ENCODE data around the gene CHST15. TPM values are rescaled to one million over a fixed set of nuclear protein-coding genes. Genes with fewer than 3 reads are reported as not detected.

Gene CHST15
- total RNA-seq, 1 donor from 2014 or later, result 4.5 TPM

- no peak for DNase-seq
- Histone ChIP-seq H3K27ac (replicated peaks) (no peak overlapping the region), H3K9me3 (replicated peaks) (no peaks in the 10 kb centered on the region), H3K4me1 (peaks cover 35% of the 10 kb centered on the region), H3K27me3 (ENCODE audit: low read depth) (no peaks in the 10 kb centered on the region), H3K36me3 (no peaks in the 10 kb centered on the region), H3K4me3 (no peak overlapping the region)
- intact Hi-C loops (cut with micrococcal nuclease), result no loop called here
- TF ChIP-seq CTCF (IDR thresholded peaks at IDR 0.05; ENCODE audit: borderline replicate concordance), result no peak
Measured at GRCh38 chr10:124117833-124118232, 24.4 kb upstream of the CHST15 start.

GRCh38 chr10:124117511-124117785, 24.1 kb upstream of the CHST15 start:
- intact Hi-C loops (cut with micrococcal nuclease), result no loop called here
- TF ChIP-seq CTCF (IDR thresholded peaks at IDR 0.05; ENCODE audit: borderline replicate concordance), result no peak
- H3K4me1 ChIP-seq, result peaks cover 35% of the 10 kb centered on the region
- no peaks in the 10 kb centered on the region for H3K9me3 ChIP-seq (replicated peaks)
- H3K27ac ChIP-seq (replicated peaks), result no peak overlapping the region
- no peak for DNase-seq
- H3K27me3 ChIP-seq (ENCODE audit: low read depth), result no peaks in the 10 kb centered on the region
- H3K36me3 ChIP-seq, result no peaks in the 10 kb centered on the region
- no peak overlapping the region for H3K4me3 ChIP-seq

GRCh38 chr10:124116771-124117510, 23.5 kb upstream of the CHST15 start:
- intact Hi-C loops (cut with micrococcal nuclease), result no loop called here
- H3K4me3 ChIP-seq, result no peak overlapping the region
- H3K9me3 ChIP-seq (replicated peaks), result no peaks in the 10 kb centered on the region
- DNase-seq, result no peak
- no peaks in the 10 kb centered on the region for H3K27me3 ChIP-seq (ENCODE audit: low read depth)
- TF ChIP-seq CTCF (IDR thresholded peaks at IDR 0.05; ENCODE audit: borderline replicate concordance), result no peak
- H3K36me3 ChIP-seq, result no peaks in the 10 kb centered on the region
- peaks cover 35% of the 10 kb centered on the region for H3K4me1 ChIP-seq
- H3K27ac ChIP-seq (replicated peaks), result peak overlapping the region; percentile 27

GRCh38 chr10:124114696-124115095, 21.3 kb upstream of the CHST15 start:
- H3K27me3 ChIP-seq (ENCODE audit: low read depth), result peaks cover 8% of the 10 kb centered on the region
- no peak overlapping the region for H3K27ac ChIP-seq (replicated peaks)
- DNase-seq, result no peak
- peaks cover 28% of the 10 kb centered on the region for H3K4me1 ChIP-seq
- TF ChIP-seq CTCF (IDR thresholded peaks at IDR 0.05; ENCODE audit: borderline replicate concordance), result no peak
- intact Hi-C loops (cut with micrococcal nuclease), result no loop called here
- no peaks in the 10 kb centered on the region for H3K9me3 ChIP-seq (replicated peaks)
- H3K4me3 ChIP-seq, result no peak overlapping the region
- H3K36me3 ChIP-seq, result no peaks in the 10 kb centered on the region

GRCh38 chr10:124112891-124113580, 19.6 kb upstream of the CHST15 start:
- Histone ChIP-seq H3K27ac (replicated peaks) (no peak overlapping the region), H3K4me1 (peaks cover 11% of the 10 kb centered on the region), H3K36me3 (no peaks in the 10 kb centered on the region), H3K9me3 (replicated peaks) (no peaks in the 10 kb centered on the region), H3K4me3 (no peak overlapping the region), H3K27me3 (ENCODE audit: low read depth) (peaks cover 23% of the 10 kb centered on the region)
- DNase-seq, result no peak
- intact Hi-C loops (cut with micrococcal nuclease), result no loop called here
- no peak for TF ChIP-seq CTCF (IDR thresholded peaks at IDR 0.05; ENCODE audit: borderline replicate concordance)
